Measurements from ENCODE around the gene CADM2. TPM values are rescaled to one million over a fixed set of nuclear protein-coding genes. Genes with fewer than 3 reads are reported as not detected.

CADM2 gene
- total and polyA plus RNA-seq, 2 experiments from 2014 or later, result 0.15 to 0.40 TPM

- Histone ChIP-seq H3K9me3 (ENCODE audit: low read depth) (no peaks in the 10 kb centered on the region), H3K27ac (no peak overlapping the region), H3K36me3 (no peaks in the 10 kb centered on the region), H3K4me1 (ENCODE audit: low read depth) (no peaks in the 10 kb centered on the region), H3K27me3 (no peaks in the 10 kb centered on the region), H3K4me3 (no peak overlapping the region)
- DNase-seq (ENCODE audit: low read depth in 1 of 2, low spot score in 1 of 2), result no peak
- TF ChIP-seq CTCF (IDR thresholded peaks at IDR 0.05; ENCODE audit: low read depth, low read length), result no peak
These were observed 837.4 kb downstream of the CADM2 start for GRCh38 chr3:85796140-85796539.

GRCh38 chr3:85800676-85801075 is 841.9 kb downstream of the CADM2 start:
- no peak for TF ChIP-seq CTCF (IDR thresholded peaks at IDR 0.05; ENCODE audit: low read depth, low read length)
- no peak overlapping the region for H3K27ac ChIP-seq
- H3K4me3 ChIP-seq, result no peak overlapping the region
- no peaks in the 10 kb centered on the region for H3K36me3 ChIP-seq
- no peaks in the 10 kb centered on the region for H3K9me3 ChIP-seq (ENCODE audit: low read depth)
- DNase-seq (ENCODE audit: low read depth in 1 of 2, low spot score in 1 of 2), result no peak
- no peaks in the 10 kb centered on the region for H3K4me1 ChIP-seq (ENCODE audit: low read depth)
- no peaks in the 10 kb centered on the region for H3K27me3 ChIP-seq

GRCh38 chr3:85801955-85802354 is 843.2 kb downstream of the CADM2 start:
- DNase-seq (ENCODE audit: low read depth in 1 of 2, low spot score in 1 of 2), result peak in 1 of 2 donors; percentile 35
- H3K36me3 ChIP-seq, result no peaks in the 10 kb centered on the region
- no peaks in the 10 kb centered on the region for H3K27me3 ChIP-seq
- H3K4me1 ChIP-seq (ENCODE audit: low read depth), result no peaks in the 10 kb centered on the region
- no peak overlapping the region for H3K4me3 ChIP-seq
- H3K9me3 ChIP-seq (ENCODE audit: low read depth), result no peaks in the 10 kb centered on the region
- no peak overlapping the region for H3K27ac ChIP-seq
- no peak for TF ChIP-seq CTCF (IDR thresholded peaks at IDR 0.05; ENCODE audit: low read depth, low read length)

- H3K27ac ChIP-seq, result no peak overlapping the region
- TF ChIP-seq CTCF (IDR thresholded peaks at IDR 0.05; ENCODE audit: low read depth, low read length), result no peak
- no peaks in the 10 kb centered on the region for H3K4me1 ChIP-seq (ENCODE audit: low read depth)
- no peaks in the 10 kb centered on the region for H3K9me3 ChIP-seq (ENCODE audit: low read depth)
- no peaks in the 10 kb centered on the region for H3K27me3 ChIP-seq
- no peaks in the 10 kb centered on the region for H3K36me3 ChIP-seq
- no peak overlapping the region for H3K4me3 ChIP-seq
- no peak for DNase-seq (ENCODE audit: low read depth in 1 of 2, low spot score in 1 of 2)
These were observed 850.0 kb downstream of the CADM2 start for GRCh38 chr3:85808755-85809154.

GRCh38 chr3:85821130-85821756 is 862.5 kb downstream of the CADM2 start:
- TF ChIP-seq CTCF (IDR thresholded peaks at IDR 0.05; ENCODE audit: low read depth, low read length), result no peak
- DNase-seq (ENCODE audit: low read depth in 1 of 2, low spot score in 1 of 2), result peak; percentile 2 to 62
- no peaks in the 10 kb centered on the region for H3K4me1 ChIP-seq (ENCODE audit: low read depth)
- no peaks in the 10 kb centered on the region for H3K27me3 ChIP-seq
- H3K4me3 ChIP-seq, result no peak overlapping the region
- no peak overlapping the region for H3K27ac ChIP-seq
- H3K9me3 ChIP-seq (ENCODE audit: low read depth), result no peaks in the 10 kb centered on the region
- H3K36me3 ChIP-seq, result no peaks in the 10 kb centered on the region
